Measurements from ENCODE around the gene MIS12. TPM values are rescaled to one million over a fixed set of nuclear protein-coding genes. Genes with fewer than 3 reads are reported as not detected.

The MIS12 gene
- total and polyA plus RNA-seq, 2 of the 13 experiments (the other 11 are each of a cell fraction or from before 2014, with no cell fraction given): 13.4 to 28.0 TPM

DNA sequence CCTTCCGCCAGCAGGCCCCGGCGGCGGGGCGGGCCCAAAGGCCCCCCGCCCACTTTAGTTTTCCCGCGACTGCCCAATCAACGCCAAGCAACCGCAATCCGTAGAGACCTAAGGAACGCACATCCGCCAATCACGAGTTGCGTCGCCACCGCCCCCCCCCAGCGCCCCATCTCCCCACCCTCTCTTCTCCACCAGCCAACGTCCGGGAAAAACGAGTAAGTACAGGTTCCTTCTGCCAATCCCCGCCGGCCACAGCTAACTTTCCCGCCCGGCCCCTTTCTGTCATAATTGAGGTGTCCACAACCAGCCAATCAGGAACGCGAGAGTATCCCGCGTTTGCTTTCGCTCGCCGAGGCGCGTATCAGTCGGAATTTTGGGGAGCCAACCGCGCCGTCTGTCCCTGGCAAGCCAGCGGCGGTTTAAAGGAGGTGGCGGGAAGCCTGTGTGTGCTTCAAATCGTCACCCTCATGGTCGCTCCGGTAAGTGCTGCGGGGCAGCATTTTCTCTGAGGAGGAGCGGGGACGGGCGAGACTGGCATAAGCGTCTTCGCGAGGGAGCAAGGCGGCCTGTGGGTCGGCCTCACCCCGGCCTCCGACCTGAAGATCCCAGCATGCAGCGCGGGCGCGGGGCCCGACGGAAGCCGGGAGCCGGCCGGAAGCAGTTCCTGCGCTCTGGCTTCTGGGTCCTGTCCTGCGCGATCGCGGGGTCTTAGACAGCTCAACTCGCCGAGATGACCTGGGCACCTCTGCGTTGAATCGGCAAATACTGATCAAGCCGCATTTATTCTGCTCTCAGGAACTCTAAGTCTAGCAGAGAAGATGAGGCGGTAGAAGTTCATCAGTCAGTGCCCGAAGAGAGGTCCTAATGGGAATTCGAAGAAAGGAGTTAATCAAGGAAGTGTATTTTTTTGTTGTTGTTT is at the start of gene MIS12 (continued):
- TF ChIP-seq, protein P1, sequence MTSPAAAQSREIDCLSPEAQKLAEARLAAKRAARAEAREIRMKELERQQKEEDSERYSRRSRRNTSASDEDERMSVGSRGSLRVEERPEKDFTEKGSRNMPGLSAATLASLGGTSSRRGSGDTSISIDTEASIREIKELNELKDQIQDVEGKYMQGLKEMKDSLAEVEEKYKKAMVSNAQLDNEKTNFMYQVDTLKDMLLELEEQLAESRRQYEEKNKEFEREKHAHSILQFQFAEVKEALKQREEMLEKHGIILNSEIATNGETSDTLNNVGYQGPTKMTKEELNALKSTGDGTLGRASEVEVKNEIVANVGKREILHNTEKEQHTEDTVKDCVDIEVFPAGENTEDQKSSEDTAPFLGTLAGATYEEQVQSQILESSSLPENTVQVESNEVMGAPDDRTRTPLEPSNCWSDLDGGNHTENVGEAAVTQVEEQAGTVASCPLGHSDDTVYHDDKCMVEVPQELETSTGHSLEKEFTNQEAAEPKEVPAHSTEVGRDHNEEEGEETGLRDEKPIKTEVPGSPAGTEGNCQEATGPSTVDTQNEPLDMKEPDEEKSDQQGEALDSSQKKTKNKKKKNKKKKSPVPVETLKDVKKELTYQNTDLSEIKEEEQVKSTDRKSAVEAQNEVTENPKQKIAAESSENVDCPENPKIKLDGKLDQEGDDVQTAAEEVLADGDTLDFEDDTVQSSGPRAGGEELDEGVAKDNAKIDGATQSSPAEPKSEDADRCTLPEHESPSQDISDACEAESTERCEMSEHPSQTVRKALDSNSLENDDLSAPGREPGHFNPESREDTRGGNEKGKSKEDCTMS (CRISPR knock-in tag; conservative IDR thresholded peaks at IDR 0.05): no peak
- TF ChIP-seq, protein P2, sequence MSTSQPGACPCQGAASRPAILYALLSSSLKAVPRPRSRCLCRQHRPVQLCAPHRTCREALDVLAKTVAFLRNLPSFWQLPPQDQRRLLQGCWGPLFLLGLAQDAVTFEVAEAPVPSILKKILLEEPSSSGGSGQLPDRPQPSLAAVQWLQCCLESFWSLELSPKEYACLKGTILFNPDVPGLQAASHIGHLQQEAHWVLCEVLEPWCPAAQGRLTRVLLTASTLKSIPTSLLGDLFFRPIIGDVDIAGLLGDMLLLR (CRISPR knock-in tag; IDR thresholded peaks at IDR 0.05): peak; percentile 74
- TF ChIP-seq AKAP8 (CRISPR knock-in tag; IDR thresholded peaks at IDR 0.05) (no peak), FOXA1 (IDR thresholded peaks at IDR 0.05) (no peak), FOXA1 (CRISPR knock-in tag; IDR thresholded peaks at IDR 0.05) (no peak), ZFP90 (CRISPR knock-in tag; IDR thresholded peaks at IDR 0.05; ENCODE audit: borderline replicate concordance) (no peak), MTA3 (CRISPR knock-in tag; IDR thresholded peaks at IDR 0.05) (no peak), ZFYVE20 (CRISPR knock-in tag; IDR thresholded peaks at IDR 0.05; ENCODE audit: borderline replicate concordance, low read depth) (no peak), AGO2 (optimal IDR thresholded peaks at IDR 0.05; ENCODE audit: low read depth, low read length) (peak; percentile 72), ZNF670 (CRISPR knock-in tag; IDR thresholded peaks at IDR 0.05; ENCODE audit: borderline replicate concordance) (no peak), ZC3H4 (CRISPR knock-in tag; IDR thresholded peaks at IDR 0.05; ENCODE audit: borderline replicate concordance) (no peak), PHF8 (CRISPR knock-in tag; IDR thresholded peaks at IDR 0.05) (peak; percentile 97), HNF4A (CRISPR knock-in tag; IDR thresholded peaks at IDR 0.05) (no peak)
- TF ChIP-seq, protein P3, sequence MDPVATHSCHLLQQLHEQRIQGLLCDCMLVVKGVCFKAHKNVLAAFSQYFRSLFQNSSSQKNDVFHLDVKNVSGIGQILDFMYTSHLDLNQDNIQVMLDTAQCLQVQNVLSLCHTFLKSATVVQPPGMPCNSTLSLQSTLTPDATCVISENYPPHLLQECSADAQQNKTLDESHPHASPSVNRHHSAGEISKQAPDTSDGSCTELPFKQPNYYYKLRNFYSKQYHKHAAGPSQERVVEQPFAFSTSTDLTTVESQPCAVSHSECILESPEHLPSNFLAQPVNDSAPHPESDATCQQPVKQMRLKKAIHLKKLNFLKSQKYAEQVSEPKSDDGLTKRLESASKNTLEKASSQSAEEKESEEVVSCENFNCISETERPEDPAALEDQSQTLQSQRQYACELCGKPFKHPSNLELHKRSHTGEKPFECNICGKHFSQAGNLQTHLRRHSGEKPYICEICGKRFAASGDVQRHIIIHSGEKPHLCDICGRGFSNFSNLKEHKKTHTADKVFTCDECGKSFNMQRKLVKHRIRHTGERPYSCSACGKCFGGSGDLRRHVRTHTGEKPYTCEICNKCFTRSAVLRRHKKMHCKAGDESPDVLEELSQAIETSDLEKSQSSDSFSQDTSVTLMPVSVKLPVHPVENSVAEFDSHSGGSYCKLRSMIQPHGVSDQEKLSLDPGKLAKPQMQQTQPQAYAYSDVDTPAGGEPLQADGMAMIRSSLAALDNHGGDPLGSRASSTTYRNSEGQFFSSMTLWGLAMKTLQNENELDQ (CRISPR knock-in tag; IDR thresholded peaks at IDR 0.05; ENCODE audit: borderline replicate concordance): peak; percentile 81; the same call in 1 of the 2 replicates
- TF ChIP-seq, protein P4, sequence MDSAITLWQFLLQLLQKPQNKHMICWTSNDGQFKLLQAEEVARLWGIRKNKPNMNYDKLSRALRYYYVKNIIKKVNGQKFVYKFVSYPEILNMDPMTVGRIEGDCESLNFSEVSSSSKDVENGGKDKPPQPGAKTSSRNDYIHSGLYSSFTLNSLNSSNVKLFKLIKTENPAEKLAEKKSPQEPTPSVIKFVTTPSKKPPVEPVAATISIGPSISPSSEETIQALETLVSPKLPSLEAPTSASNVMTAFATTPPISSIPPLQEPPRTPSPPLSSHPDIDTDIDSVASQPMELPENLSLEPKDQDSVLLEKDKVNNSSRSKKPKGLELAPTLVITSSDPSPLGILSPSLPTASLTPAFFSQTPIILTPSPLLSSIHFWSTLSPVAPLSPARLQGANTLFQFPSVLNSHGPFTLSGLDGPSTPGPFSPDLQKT (CRISPR knock-in tag; IDR thresholded peaks at IDR 0.05; ENCODE audit: borderline replicate concordance): 0 out of 2 replicates have a peak, but pooled peaks have one; percentile 13
- TF ChIP-seq, protein P5, sequence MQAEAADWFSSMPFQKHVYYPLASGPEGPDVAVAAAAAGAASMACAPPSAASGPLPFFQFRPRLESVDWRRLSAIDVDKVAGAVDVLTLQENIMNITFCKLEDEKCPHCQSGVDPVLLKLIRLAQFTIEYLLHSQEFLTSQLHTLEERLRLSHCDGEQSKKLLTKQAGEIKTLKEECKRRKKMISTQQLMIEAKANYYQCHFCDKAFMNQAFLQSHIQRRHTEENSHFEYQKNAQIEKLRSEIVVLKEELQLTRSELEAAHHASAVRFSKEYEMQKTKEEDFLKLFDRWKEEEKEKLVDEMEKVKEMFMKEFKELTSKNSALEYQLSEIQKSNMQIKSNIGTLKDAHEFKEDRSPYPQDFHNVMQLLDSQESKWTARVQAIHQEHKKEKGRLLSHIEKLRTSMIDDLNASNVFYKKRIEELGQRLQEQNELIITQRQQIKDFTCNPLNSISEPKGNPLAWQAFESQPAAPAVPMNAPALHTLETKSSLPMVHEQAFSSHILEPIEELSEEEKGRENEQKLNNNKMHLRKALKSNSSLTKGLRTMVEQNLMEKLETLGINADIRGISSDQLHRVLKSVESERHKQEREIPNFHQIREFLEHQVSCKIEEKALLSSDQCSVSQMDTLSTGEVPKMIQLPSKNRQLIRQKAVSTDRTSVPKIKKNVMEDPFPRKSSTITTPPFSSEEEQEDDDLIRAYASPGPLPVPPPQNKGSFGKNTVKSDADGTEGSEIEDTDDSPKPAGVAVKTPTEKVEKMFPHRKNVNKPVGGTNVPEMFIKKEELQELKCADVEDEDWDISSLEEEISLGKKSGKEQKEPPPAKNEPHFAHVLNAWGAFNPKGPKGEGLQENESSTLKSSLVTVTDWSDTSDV (CRISPR knock-in tag; IDR thresholded peaks at IDR 0.05): no peak; the same call in 1 of the 2 replicates
- TF ChIP-seq, protein P6, sequence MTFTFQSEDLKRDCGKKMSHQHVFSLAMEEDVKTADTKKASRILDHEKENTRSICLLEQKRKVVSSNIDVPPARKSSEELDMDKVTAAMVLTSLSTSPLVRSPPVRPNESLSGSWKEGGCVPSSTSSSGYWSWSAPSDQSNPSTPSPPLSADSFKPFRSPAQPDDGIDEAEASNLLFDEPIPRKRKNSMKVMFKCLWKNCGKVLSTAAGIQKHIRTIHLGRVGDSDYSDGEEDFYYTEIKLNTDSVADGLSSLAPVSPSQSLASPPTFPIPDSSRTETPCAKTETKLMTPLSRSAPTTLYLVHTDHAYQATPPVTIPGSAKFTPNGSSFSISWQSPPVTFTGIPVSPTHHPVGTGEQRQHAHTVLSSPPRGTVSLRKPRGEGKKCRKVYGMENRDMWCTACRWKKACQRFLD (CRISPR knock-in tag; IDR thresholded peaks at IDR 0.05; ENCODE audit: borderline replicate concordance): no peak; the same call in 1 of the 2 replicates

Measured in HepG2 (cell line).